DND-41 (cell line): Measurements from ENCODE around the gene RBMS1.

Source experiments
- EZH2 ChIP-seq: IDR thresholded peaks from 3 replicates; pipeline ENCODE4 v1.6.1; 2012; ENCODE audit warnings: borderline replicate concordance, low read depth, mild to moderate bottlenecking, moderate library complexity, low read length, inconsistent platforms; ENCODE audit not compliant: severe bottlenecking
- TF ChIP-seq, protein P1 (sequence below): IDR thresholded peaks from 2 replicates; pipeline ENCODE4 v1.5.1; 2012; ENCODE audit warnings: borderline replicate concordance, low read length, moderate library complexity, mild to moderate bottlenecking; ENCODE audit not compliant: poor library complexity, severe bottlenecking; ENCODE audit errors: extremely low read depth

- TF ChIP-seq, protein P1, sequence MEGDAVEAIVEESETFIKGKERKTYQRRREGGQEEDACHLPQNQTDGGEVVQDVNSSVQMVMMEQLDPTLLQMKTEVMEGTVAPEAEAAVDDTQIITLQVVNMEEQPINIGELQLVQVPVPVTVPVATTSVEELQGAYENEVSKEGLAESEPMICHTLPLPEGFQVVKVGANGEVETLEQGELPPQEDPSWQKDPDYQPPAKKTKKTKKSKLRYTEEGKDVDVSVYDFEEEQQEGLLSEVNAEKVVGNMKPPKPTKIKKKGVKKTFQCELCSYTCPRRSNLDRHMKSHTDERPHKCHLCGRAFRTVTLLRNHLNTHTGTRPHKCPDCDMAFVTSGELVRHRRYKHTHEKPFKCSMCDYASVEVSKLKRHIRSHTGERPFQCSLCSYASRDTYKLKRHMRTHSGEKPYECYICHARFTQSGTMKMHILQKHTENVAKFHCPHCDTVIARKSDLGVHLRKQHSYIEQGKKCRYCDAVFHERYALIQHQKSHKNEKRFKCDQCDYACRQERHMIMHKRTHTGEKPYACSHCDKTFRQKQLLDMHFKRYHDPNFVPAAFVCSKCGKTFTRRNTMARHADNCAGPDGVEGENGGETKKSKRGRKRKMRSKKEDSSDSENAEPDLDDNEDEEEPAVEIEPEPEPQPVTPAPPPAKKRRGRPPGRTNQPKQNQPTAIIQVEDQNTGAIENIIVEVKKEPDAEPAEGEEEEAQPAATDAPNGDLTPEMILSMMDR, result no peak
- TF ChIP-seq EZH2, result no peak
Measured at GRCh38 chr2:160289126-160289525, 204.5 kb downstream of the RBMS1 start.
